K562 (cell line): ENCODE results near the gene ZRANB3. TPM values are rescaled to one million over a fixed set of nuclear protein-coding genes. Genes with fewer than 3 reads are reported as not detected.

Source experiments
- ATAC-seq: fragments of 200-7000 bp; cut with Tn5 transposase; 3 replicates; pipeline ENCODE4 v1.9.1; 2020; ENCODE audit warnings: moderate library complexity
- BruUV-seq: library from RNA; stranded (reverse); fragments of 400-500 nt; replicated peaks from 2 replicates; lab custom pipeline; 2021; lab: Mats Ljungman, UMichigan
- CTCF ChIA-PET: fragments of 300-600 bp; formaldehyde crosslinking; extraction: SDS; loops from one replicate; lab custom pipeline; 2021; ENCODE audit warnings: low intra/inter-chr PET ratio; lab: Yijun Ruan, JAX
- POLR2A ChIA-PET: fragments of 300-600, 350-650 bp; sonication (Branson Sonifier 250); formaldehyde crosslinking; extraction: SDS; loops from one replicate; lab custom pipeline; 2021; ENCODE audit warnings: antibody characterized with exemption, inconsistent platforms; lab: Yijun Ruan, JAX
- DNase-seq, 4 experiments: peaks; one replicate each; pipeline versions ENCODE4 v3.0.0 to v3.0.0-alpha.2; 2011 to 2018; ENCODE audit warnings: low spot score in 3 of 4, mixed read lengths in 3 of 4; ENCODE audit errors: extremely low read depth in 1 of 4
- FAIRE-seq: peaks from 2 replicates; lab custom pipeline; 2011; peaks lifted over from hg19 to GRCh38; lab: Jason Lieb, UNC
- H2AFZ ChIP-seq: 2 replicates; pipeline ENCODE4 v1.6.0; 2011; ENCODE audit warnings: low read depth, low read length, control low read depth, inconsistent platforms
- H3K27ac ChIP-seq: fragments of 200-600 bp; 3 replicates; pipeline ENCODE4 v1.8.0; 2011; ENCODE audit warnings: low read depth, mild to moderate bottlenecking, control low read depth, inconsistent platforms, low read length, moderate library complexity, mixed read lengths; ENCODE audit errors: extremely low read depth
- H3K27me3 ChIP-seq, 2 experiments: fragments of 300-600 bp in 1 of 2; 2 replicates in 1 of 2; 3 replicates in 1 of 2; pipeline versions ENCODE4 v1.6.0 to v1.8.0; 2011; ENCODE audit warnings: inconsistent platforms in 2 of 2, low read length in 2 of 2, mild to moderate bottlenecking in 1 of 2, mixed read lengths in 1 of 2, moderate library complexity in 1 of 2; ENCODE audit not compliant: control insufficient read depth in 2 of 2, insufficient read depth in 2 of 2
- H3K36me3 ChIP-seq: fragments of 300-600 bp; 3 replicates; pipeline ENCODE4 v1.8.0; 2011; ENCODE audit warnings: mild to moderate bottlenecking, low read length, inconsistent platforms; ENCODE audit not compliant: control insufficient read depth, insufficient read depth
- H3K4me1 ChIP-seq, 2 experiments: fragments of 200-600 bp in 1 of 2; replicated peaks in 1 of 2; 2 replicates in 1 of 2; 3 replicates in 1 of 2; pipeline versions ENCODE4 v1.5.1 to v1.8.0; 2011; ENCODE audit warnings: inconsistent platforms in 2 of 2, low read length in 2 of 2, mild to moderate bottlenecking in 1 of 2, mixed read lengths in 1 of 2, moderate library complexity in 1 of 2; ENCODE audit not compliant: control insufficient read depth in 2 of 2, insufficient read depth in 2 of 2
- H3K4me2 ChIP-seq: 2 replicates; pipeline ENCODE4 v1.6.1; 2011; ENCODE audit warnings: low read length, control low read depth, inconsistent platforms, mixed read lengths; ENCODE audit not compliant: insufficient read depth
- H3K4me3 ChIP-seq: fragments of 200-600 bp; sonication (generic), shearing (Covaris generic); 2 replicates; pipeline ENCODE4 v1.5.1; 2016; ENCODE audit warnings: control low read depth, inconsistent platforms
- H3K79me2 ChIP-seq: fragments of 200-600 bp; 3 replicates; pipeline ENCODE4 v1.8.0; 2011; ENCODE audit warnings: low read length, inconsistent platforms; ENCODE audit not compliant: control insufficient read depth, insufficient read depth
- H3K9ac ChIP-seq, 2 experiments: 2 replicates each; pipeline versions ENCODE4 v1.6.0 to v1.6.1; 2011; ENCODE audit warnings: low read depth in 2 of 2, low read length in 2 of 2, control low read depth in 1 of 2, inconsistent platforms in 1 of 2, mild to moderate bottlenecking in 1 of 2, mixed read lengths in 1 of 2; ENCODE audit not compliant: insufficient read depth in 1 of 2
- H3K9me1 ChIP-seq: one replicate; pipeline ENCODE4 v1.6.0; 2011; ENCODE audit warnings: inconsistent platforms, mild to moderate bottlenecking, low read length, moderate library complexity; ENCODE audit not compliant: control insufficient read depth, insufficient read depth
- H3K9me3 ChIP-seq: replicated peaks from 2 replicates; pipeline ENCODE4 v1.5.1; 2011; ENCODE audit warnings: low read depth, low read length, inconsistent platforms; ENCODE audit not compliant: control insufficient read depth, insufficient read depth
- H4K20me1 ChIP-seq: replicated peaks from 2 replicates; pipeline ENCODE4 v1.6.1; 2011; ENCODE audit warnings: low read length, inconsistent platforms, mixed read lengths; ENCODE audit not compliant: control insufficient read depth, insufficient read depth
- DACH1 ChIP-seq: fragments of 450-650 bp; IDR thresholded peaks from 2 replicates; pipeline ENCODE4 v1.6.1; 2018; ENCODE audit not compliant: partially characterized antibody
- RBM39 ChIP-seq: fragments of 200-400 bp; formaldehyde crosslinking; optimal IDR thresholded peaks from 2 replicates; pipeline ENCODE3; 2018; ENCODE audit warnings: low read depth, low read length
- TAF15 ChIP-seq: fragments of 200-400 bp; formaldehyde crosslinking; IDR thresholded peaks from 2 replicates; pipeline ENCODE4 v1.6.1; 2017; ENCODE audit warnings: mild to moderate bottlenecking, low read depth, low read length, moderate library complexity
- TCF7 ChIP-seq: sonication (generic); IDR thresholded peaks from 2 replicates; pipeline ENCODE4 v1.6.1; 2016; ENCODE audit warnings: antibody characterized with exemption, borderline replicate concordance
- ZNF23 ChIP-seq: fragments of 250-450 bp; sonication (Bioruptor Pico); IDR thresholded peaks from 2 replicates; pipeline ENCODE4 v1.4.0; 2020; ENCODE audit warnings: mild to moderate bottlenecking
- WGBS: fragments of 100-300 bp; shearing (Covaris generic); methylation state at CpG from one replicate; pipeline ENCODE4 v1.1.6; 2016; ENCODE audit warnings: low coverage, mixed read lengths; ENCODE audit not compliant: insufficient coverage; ENCODE audit errors: missing lambda C conversion rate; 5-methylcytosine and 5-hydroxymethylcytosine counted together
- in situ Hi-C: fragments of 300-500 bp; cut with MboI; formaldehyde crosslinking; loops from 4 replicates; pipeline ENCODE4 v1.15.0; 2018; ENCODE audit warnings: inconsistent platforms, mixed read lengths
- intact Hi-C: fragments of 100-400 bp; cut with micrococcal nuclease; formaldehyde crosslinking; loops from 2 replicates; pipeline ENCODE4 v1.14.2; 2022
- polyA plus RNA-seq, 8 experiments: library from polyadenylated mRNA; depleted of rRNA in 4 of 8; stranded (reverse) in 5 of 8; unstranded in 3 of 8; fragments of >200 nt; fragmentation: Nextera tagmentation in 2 of 8; fragmentation: Illumina TruSeq in 1 of 8; extraction: Ambion mirVana in 2 of 8; extraction: Trizol in 1 of 8; gene quantifications; 2 replicates each; pipeline versions ENCODE4 v1.2.1 to v1.2.3, GENCODE V29; 2011 to 2014; ENCODE audit warnings: inconsistent platforms in 1 of 8, missing spikeins in 1 of 8
- total RNA-seq, 7 experiments: library from RNA; depleted of rRNA in 6 of 7; stranded (reverse); fragments of >200 nt in 6 of 7; fragmentation: Illumina TruSeq in 2 of 7; extraction: Trizol in 2 of 7; gene quantifications; 2 replicates each; pipeline versions ENCODE4 v1.2.1 to v1.2.3, GENCODE V29; 2011 to 2021; ENCODE audit warnings: low replicate concordance in 1 of 7
- TF ChIP-seq, protein P1 (sequence below), 2 experiments: fragments of 450-650 bp; formaldehyde crosslinking in 1 of 2; IDR thresholded peaks; 2 replicates each; pipeline versions ENCODE4 v1.4.0 to v1.6.1; 2014 to 2020; ENCODE audit warnings: mild to moderate bottlenecking in 2 of 2, borderline replicate concordance in 1 of 2, low read depth in 1 of 2
- TF ChIP-seq, protein P2 (sequence below): sonication (generic); formaldehyde crosslinking; IDR thresholded peaks from 2 replicates; pipeline ENCODE4 v1.8.1; 2022; ENCODE audit warnings: missing genetic modification reagents
- TF ChIP-seq, protein P3 (sequence below): fragments of 450-650 bp; IDR thresholded peaks from 2 replicates; pipeline ENCODE4 v1.6.1; 2018; ENCODE audit warnings: mild to moderate bottlenecking, low read depth; ENCODE audit not compliant: partially characterized antibody

ZRANB3 gene
- total and polyA plus RNA-seq, 9 of the 15 experiments (the other 6 are each of a cell fraction or from before 2014, with no cell fraction given) = 8.6 to 21.3 (median 14.7) TPM

DNA sequence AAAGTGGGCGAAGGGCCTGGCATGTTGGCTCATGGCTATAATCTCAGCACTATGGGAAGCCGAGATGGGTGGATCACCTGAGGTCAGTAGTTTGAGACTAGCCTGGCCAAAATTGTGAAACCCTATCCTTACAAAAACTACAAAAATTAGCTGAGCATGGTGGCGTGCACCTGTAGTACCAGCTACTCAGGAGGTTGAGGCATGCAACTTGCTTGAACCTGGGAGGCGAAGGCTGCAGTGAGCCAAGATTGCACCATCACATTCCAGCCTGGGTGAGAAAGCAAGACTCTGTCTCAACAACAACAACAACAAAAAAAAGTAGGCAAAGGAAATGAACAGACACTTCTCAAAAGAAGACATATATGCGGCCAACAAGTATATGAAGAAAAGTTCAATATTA is 282.4 kb downstream of the ZRANB3 start:
- H2AFZ ChIP-seq = no peak overlapping the region
- FAIRE-seq (no peak), DNase-seq (no peak), ATAC-seq (no peak)
- H3K9me1 ChIP-seq = no peaks in the 10 kb centered on the region
- no peaks in the 10 kb centered on the region; the same call in 1 of the 2 replicates for H3K9me3 ChIP-seq
- in situ Hi-C loops = no loop called here
- H3K4me2 ChIP-seq = no peak overlapping the region
- TF ChIP-seq, protein P1, sequence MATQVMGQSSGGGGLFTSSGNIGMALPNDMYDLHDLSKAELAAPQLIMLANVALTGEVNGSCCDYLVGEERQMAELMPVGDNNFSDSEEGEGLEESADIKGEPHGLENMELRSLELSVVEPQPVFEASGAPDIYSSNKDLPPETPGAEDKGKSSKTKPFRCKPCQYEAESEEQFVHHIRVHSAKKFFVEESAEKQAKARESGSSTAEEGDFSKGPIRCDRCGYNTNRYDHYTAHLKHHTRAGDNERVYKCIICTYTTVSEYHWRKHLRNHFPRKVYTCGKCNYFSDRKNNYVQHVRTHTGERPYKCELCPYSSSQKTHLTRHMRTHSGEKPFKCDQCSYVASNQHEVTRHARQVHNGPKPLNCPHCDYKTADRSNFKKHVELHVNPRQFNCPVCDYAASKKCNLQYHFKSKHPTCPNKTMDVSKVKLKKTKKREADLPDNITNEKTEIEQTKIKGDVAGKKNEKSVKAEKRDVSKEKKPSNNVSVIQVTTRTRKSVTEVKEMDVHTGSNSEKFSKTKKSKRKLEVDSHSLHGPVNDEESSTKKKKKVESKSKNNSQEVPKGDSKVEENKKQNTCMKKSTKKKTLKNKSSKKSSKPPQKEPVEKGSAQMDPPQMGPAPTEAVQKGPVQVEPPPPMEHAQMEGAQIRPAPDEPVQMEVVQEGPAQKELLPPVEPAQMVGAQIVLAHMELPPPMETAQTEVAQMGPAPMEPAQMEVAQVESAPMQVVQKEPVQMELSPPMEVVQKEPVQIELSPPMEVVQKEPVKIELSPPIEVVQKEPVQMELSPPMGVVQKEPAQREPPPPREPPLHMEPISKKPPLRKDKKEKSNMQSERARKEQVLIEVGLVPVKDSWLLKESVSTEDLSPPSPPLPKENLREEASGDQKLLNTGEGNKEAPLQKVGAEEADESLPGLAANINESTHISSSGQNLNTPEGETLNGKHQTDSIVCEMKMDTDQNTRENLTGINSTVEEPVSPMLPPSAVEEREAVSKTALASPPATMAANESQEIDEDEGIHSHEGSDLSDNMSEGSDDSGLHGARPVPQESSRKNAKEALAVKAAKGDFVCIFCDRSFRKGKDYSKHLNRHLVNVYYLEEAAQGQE (IDR thresholded peaks at IDR 0.05; ENCODE audit: borderline replicate concordance) = no peak
- TF ChIP-seq, protein P1 (CRISPR knock-in tag; IDR thresholded peaks at IDR 0.05; ENCODE audit: low read depth) = no peak
- no peak for TF ChIP-seq TCF7
- no peak for TF ChIP-seq RBM39
- TF ChIP-seq, protein P2, sequence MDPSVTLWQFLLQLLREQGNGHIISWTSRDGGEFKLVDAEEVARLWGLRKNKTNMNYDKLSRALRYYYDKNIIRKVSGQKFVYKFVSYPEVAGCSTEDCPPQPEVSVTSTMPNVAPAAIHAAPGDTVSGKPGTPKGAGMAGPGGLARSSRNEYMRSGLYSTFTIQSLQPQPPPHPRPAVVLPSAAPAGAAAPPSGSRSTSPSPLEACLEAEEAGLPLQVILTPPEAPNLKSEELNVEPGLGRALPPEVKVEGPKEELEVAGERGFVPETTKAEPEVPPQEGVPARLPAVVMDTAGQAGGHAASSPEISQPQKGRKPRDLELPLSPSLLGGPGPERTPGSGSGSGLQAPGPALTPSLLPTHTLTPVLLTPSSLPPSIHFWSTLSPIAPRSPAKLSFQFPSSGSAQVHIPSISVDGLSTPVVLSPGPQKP = no peak
- TF ChIP-seq ZNF23 = no peak
- TF ChIP-seq, protein P3, sequence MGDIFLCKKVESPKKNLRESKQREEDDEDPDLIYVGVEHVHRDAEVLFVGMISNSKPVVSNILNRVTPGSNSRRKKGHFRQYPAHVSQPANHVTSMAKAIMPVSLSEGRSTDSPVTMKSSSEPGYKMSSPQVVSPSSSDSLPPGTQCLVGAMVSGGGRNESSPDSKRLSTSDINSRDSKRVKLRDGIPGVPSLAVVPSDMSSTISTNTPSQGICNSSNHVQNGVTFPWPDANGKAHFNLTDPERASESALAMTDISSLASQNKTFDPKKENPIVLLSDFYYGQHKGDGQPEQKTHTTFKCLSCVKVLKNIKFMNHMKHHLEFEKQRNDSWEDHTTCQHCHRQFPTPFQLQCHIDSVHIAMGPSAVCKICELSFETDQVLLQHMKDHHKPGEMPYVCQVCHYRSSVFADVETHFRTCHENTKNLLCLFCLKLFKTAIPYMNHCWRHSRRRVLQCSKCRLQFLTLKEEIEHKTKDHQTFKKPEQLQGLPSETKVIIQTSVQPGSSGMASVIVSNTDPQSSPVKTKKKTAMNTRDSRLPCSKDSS = no peak
- TF ChIP-seq TAF15 = no peak
- TF ChIP-seq DACH1 = no peak
- H3K27ac ChIP-seq = no peak overlapping the region
- ChIA-PET POLR2A (no interaction called here), CTCF (no interaction called here)
- no peaks in the 10 kb centered on the region for H3K79me2 ChIP-seq
- H3K36me3 ChIP-seq = no peaks in the 10 kb centered on the region
- H3K4me3 ChIP-seq = no peak overlapping the region
- WGBS = 67% methylated on average over 5 of the region's 5 CpGs
- H4K20me1 ChIP-seq = no peaks in the 10 kb centered on the region
- no TSS peak for BruUV-seq
- no peaks in the 10 kb centered on the region for H3K4me1 ChIP-seq
- no peak overlapping the region for H3K9ac ChIP-seq
- H3K27me3 ChIP-seq = no peaks in the 10 kb centered on the region
- intact Hi-C loops = no loop called here
